ENCODE results near the gene NEFH.

Gene NEFH

GRCh38 chr22:29509815-29510214 lies 29.8 kb downstream of the NEFH start:
- no peak for DNase-seq

DNA sequence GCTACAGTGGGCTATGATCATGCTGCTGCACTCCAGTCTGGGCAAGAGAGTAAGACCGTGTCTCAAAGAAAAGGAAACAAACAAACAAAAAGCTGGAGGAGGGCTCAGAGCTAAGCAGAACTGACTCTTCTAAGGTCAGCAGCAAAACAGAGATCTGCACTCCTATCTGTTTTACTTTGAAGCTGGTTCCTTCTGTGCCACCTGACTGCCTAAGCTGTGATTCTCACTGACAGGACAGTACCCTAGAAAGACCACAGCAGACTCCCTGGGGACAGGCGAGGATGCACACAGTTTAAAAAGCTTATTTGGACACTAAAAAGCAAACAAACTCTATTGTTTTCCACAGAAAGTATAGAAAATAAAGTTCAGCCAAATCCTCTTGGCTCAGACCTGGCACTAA lies 30.5 kb downstream of the NEFH start:
- no peak for DNase-seq

DNA sequence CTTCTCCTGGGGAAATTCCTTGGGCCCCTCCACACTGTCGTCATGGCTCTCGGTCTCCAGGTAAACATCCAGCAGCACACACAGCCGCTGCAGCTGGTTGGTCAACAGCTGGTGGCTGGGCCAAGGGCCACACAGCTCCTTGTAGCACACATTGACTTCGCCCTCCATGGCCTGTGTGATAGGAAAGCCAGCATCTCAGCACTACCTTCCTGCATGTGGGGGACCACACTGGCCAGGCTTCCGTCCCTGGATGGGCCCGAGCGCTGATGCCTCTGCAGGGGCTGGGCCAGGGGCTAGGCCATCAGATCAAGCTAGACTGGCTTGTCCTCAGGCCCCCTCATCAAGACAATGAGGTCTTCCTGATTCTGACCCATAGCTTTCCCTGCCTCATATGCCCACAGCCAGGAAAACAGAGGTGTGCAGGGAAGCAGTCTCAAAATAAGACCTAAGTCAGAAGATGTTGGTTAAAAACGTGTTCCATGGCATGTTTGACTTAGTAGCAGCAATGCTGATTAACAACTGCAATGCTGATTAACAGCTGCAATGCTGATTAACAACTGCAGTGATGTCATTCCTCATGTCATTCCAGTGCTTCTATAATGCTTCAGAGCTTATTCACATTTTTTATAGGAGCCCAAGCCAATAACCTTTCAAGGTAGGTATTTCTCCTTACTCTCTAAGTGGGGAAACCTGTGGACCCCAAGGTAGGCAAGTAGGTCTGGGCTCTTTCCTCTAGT lies 31.3 kb downstream of the NEFH start:
- DNase-seq, result no peak

DNA sequence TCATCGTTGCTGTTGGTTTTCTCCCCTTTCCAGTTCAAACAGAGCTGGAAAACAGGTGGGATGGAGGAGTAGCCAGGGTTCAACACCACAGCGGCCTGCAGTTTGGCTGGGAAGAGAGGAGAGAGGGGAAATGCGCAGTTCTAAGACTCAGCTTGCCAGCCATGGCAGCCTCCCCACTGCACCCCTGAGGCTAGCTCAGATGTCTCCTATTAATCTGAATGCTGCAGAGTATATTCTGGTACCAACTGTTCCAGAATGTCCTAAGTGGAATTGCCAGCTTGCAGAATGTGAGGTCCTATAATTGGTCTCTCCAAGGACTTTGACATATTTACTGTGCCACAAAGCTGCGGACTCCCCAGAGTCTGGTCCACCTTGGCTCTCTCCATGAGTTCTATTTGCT lies 32.0 kb downstream of the NEFH start:
- no peak for DNase-seq

- no peak for DNase-seq
Observed at GRCh38 chr22:29517215-29517908, 37.3 kb downstream of the NEFH start.

GRCh38 chr22:29518427-29518826 lies 38.4 kb downstream of the NEFH start:
- no peak for DNase-seq

DNA sequence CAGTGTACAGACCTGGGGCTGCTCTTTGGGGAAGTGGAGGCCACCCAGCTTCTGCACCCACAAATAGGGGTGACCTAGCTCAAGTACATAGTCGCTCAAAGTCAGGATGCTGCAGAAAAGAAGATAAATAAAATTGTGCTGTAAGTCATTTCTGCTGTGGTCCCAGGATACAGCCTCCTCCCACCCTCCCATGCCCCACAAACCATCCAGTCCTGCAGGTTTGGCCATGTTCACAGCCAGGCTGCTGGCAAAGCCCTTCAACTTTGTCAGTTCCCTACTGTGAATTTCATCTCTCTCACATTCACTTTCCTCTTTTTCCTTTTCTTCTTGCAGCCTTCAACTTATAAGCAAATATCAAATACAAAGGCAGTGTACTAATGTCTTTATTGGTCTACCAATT lies 40.0 kb downstream of the NEFH start:
- DNase-seq, result no peak

- no peak for DNase-seq
Observed at GRCh38 chr22:29520851-29521250, 40.8 kb downstream of the NEFH start.

- no peak for DNase-seq
Observed at GRCh38 chr22:29521526-29521925, 41.5 kb downstream of the NEFH start.

DNA sequence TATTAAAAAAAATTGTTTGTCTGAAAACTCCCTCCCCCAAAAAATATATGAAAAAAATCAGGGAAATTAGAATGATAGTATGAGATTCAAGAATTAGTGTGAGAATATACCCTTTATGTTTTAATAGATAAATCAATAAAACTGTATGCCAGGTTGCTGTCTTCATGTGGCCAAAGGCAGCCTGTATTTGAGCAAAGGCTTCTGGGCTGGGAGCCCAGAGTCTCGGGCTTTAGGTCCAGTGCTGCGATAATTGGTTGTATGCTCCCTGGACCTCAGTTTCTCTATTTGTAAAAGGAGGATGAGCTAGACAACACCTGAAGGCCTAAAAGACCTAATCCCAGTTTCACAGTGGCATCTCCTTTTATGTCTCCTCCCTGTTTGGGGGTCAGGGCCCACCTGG lies 43.7 kb downstream of the NEFH start:
- DNase-seq, result no peak

- peak; percentile 4 for DNase-seq
Observed at GRCh38 chr22:29524442-29525191, 44.6 kb downstream of the NEFH start.

GRCh38 chr22:29528144-29528543 lies 48.1 kb downstream of the NEFH start:
- no peak for DNase-seq

DNA sequence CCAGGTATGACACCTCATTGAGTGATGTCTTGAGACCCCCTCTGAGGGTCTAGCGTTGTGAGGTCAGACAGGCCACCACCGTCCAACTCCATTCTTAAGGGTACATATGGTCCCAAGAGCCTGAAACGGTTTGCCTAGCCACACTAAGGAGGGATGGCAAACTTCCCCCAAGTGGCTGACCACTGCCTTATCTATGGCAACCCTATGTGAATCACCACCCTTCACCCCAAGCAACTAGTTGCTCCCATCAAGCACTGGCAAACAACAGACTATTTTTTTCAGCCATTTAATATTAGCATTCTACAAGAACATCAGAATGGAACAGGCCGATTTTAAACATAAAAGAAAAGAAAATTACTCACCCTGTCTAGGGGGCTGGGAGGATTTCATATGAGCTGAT lies 50.7 kb downstream of the NEFH start:
- DNase-seq, result no peak

- no peak for DNase-seq
Observed at GRCh38 chr22:29531419-29531818, 51.4 kb downstream of the NEFH start.

- DNase-seq, result no peak
Observed at GRCh38 chr22:29536411-29536810, 56.4 kb downstream of the NEFH start.

GRCh38 chr22:29539105-29539504 lies 59.1 kb downstream of the NEFH start:
- DNase-seq, result no peak

Data from stimulated activated CD4-positive, alpha-beta T cell treated with anti-CD3 and anti-CD28 coated beads, Interleukin-1b, Interleukin-23, amount 100 ng/mL, for 48 hours (primary cell).